Astrocyte of the spinal cord (primary cell): ENCODE measurements around the gene SFMBT1.

Experiments used
- DNase-seq: peaks from one replicate; pipeline ENCODE4 v3.0.0; 2011; ENCODE audit warnings: low read depth, low spot score
- H3K4me3 ChIP-seq: 2 replicates; pipeline ENCODE4 v1.5.1; 2011; ENCODE audit warnings: low read depth, mild to moderate bottlenecking, low read length, moderate library complexity
- in situ Hi-C: cut with HindIII; loops from 2 replicates; pipeline ENCODE4 v1.10.0; 2017; ENCODE audit warnings: low sequenced_read_pairs
- TF ChIP-seq, protein P1 (sequence below): IDR thresholded peaks from 2 replicates; pipeline ENCODE4 v1.5.1; 2012; ENCODE audit warnings: low read depth, mild to moderate bottlenecking, low read length, inconsistent platforms

The SFMBT1 gene

DNA sequence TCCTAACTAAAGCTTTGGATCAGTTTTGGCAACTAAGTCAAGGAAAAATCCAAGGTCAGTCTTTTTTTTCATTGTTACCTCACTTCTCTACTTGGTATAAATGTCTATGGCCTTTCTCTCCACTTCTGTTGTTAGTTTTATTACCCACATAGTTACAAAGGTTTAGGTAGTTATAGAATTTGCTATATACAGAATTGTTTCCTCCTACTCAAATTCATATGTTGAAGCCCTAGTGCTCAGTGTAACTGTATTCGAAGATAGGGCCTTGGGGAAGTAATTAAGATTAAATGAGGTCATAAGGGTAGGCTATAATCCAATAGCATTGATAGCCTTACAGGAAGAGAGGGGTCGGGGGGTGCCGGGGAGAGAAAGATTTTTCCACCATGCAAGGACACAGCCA, 128.8 kb downstream of the SFMBT1 start:
- H3K4me3 ChIP-seq, result no peak overlapping the region
- TF ChIP-seq, protein P1, sequence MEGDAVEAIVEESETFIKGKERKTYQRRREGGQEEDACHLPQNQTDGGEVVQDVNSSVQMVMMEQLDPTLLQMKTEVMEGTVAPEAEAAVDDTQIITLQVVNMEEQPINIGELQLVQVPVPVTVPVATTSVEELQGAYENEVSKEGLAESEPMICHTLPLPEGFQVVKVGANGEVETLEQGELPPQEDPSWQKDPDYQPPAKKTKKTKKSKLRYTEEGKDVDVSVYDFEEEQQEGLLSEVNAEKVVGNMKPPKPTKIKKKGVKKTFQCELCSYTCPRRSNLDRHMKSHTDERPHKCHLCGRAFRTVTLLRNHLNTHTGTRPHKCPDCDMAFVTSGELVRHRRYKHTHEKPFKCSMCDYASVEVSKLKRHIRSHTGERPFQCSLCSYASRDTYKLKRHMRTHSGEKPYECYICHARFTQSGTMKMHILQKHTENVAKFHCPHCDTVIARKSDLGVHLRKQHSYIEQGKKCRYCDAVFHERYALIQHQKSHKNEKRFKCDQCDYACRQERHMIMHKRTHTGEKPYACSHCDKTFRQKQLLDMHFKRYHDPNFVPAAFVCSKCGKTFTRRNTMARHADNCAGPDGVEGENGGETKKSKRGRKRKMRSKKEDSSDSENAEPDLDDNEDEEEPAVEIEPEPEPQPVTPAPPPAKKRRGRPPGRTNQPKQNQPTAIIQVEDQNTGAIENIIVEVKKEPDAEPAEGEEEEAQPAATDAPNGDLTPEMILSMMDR, result no peak
- no peak for DNase-seq
- in situ Hi-C loops, result no loop called here

DNA sequence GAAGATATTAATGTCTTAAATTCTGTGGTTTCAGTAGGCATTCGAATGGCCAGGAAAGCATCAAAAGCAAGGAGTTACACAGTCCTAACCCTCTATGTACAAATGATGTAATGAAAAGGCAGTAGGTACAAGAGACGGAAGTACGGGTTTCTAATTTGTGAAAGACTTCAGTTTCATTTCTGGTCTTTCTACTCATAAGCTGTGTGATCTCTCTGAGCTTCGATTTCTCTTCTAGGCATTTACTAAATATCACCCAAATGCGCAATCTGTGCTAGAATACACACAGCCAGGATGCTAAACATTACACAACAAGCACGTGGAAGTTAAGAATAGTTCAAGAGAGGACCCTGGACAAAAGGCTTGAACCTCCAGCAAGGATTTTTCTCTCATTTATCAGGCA, 130.6 kb downstream of the SFMBT1 start:
- no peak overlapping the region for H3K4me3 ChIP-seq
- in situ Hi-C loops, result no loop called here
- DNase-seq, result no peak
- TF ChIP-seq, protein P1, result no peak

DNA sequence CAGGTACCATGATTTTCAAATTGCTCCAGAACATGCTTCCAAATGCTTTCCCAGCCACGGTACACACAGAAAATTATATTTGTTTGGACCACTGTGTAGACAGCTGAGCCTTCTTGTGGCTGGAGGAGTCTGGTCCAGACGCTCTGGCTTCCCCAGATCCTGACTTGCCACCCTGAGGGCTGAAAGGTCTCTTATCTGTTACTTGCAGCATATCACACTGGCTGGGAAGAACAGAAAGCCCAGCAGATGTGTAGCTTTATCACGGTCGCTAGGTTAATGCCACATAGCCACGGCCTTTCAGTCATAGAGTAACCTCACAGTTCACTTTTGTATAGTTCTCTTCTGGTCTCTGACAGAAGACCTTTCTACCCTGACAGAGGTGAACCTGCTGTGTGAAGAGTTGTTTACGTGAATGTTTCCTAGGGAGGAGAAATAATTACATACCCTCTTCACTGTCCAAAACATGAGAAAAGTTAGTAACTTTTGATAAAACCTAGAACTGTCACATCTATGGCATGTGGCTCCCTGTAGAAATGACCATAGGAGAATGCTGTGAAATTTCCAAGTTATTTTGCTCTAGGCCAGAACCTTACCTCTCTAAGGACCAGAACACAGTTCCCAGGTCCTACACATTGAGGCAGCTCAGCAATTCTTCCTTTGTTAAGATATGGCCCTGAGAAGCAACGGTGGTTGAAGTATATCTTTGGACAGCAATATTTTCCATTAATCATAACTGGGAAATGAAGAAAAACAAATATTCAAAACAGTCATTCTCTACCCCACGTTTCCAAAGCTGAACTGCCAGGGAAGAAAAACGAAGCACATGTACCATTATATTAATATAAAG, 132.8 kb downstream of the SFMBT1 start:
- H3K4me3 ChIP-seq, result no peak overlapping the region
- no peak for DNase-seq
- in situ Hi-C loops, result no loop called here
- TF ChIP-seq, protein P1, result no peak

DNA sequence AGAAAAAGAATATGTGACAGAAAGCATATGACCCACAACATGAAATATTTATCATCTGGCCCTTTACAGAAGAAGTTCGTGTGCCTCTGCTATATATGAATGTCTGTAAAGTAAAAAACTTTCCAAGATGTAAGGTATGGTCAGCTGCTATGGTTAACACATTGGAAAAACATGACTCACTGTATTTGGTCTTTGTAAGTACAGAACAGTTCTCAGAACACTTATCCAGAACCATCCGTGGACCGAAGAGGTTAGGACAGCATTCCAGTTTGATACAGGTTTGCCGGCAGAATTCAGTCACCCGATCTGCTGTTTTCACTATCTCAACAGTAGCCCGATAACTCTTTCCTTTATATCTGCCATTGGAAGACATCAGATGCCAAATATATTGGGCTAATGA, 135.1 kb downstream of the SFMBT1 start:
- no peak for DNase-seq
- no peak overlapping the region for H3K4me3 ChIP-seq
- TF ChIP-seq, protein P1, result no peak
- in situ Hi-C loops, result no loop called here

DNA sequence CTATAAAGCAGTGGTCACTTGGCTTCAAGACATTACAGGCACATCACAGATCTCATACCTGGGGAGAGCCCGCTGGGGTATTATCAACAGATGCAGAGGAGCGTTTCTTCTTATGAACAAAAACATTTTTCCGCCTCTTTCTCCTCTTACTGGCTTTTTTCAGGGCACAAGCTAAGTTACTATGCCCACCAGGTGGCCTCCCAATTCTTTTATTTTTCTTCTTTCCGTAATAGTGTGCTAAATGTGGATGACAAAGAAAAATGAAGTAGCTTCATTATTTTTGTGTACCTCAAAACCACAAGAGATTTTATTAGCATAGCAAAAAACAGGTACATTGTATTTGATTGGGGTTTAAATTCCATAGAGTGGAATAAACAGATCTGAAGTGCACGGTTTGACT, 138.4 kb downstream of the SFMBT1 start:
- DNase-seq, result no peak
- in situ Hi-C loops, result no loop called here
- no peak overlapping the region for H3K4me3 ChIP-seq
- TF ChIP-seq, protein P1, result no peak

DNA sequence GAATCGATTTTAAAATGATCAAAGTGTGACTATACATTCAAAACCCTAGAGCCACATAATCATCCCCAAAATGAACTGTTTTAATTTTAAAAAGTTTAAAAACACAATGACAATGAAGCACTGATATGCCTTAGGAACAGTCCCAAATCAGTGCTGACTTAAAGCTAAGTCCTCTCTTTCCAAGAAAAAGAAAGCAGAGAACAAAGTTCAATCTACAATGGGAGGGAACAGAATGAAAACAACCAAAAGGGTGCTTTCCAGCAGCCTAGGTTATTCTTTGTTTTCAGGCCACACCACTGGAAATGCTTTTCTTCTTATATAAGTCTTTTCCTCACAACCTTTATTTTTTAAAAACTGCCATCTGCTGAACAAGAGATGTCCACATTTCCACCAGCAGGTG, 141.3 kb downstream of the SFMBT1 start:
- no peak for DNase-seq
- no peak overlapping the region for H3K4me3 ChIP-seq
- TF ChIP-seq, protein P1, result no peak
- in situ Hi-C loops, result no loop called here

DNA sequence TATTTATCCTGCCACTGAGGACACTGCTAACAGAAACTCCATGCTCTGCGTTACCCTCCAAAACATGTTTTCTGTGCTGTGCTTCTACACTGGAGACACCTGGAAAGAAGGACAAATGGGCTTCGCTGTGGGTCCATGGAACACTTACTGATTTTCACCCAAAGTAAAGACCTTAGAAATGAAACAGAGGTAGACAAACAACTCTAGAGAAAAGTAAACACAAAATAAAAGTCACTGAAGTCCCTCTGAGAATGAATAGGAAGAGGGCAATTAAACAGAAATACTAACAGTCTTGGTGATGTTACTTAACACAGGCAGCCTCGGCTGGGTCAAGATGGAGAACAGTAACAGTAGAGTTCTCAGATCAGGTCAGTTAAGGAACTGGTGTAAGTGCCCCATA, 141.9 kb downstream of the SFMBT1 start:
- TF ChIP-seq, protein P1, result no peak
- in situ Hi-C loops, result no loop called here
- DNase-seq, result no peak
- H3K4me3 ChIP-seq, result no peak overlapping the region
